BJ (cell line): Measurements from ENCODE around the gene ZDHHC13. TPM values are rescaled to one million over a fixed set of nuclear protein-coding genes. Genes with fewer than 3 reads are reported as not detected.

Source experiments
- CTCF ChIA-PET: fragments of 350-600 bp; formaldehyde crosslinking; extraction: SDS; loops from one replicate; lab custom pipeline; 2021; ENCODE audit warnings: antibody characterized with exemption, inconsistent platforms; lab: Yijun Ruan, JAX
- POLR2A ChIA-PET: fragments of 300-600 bp; sonication (Branson Sonifier 250); formaldehyde crosslinking; extraction: SDS; loops from one replicate; lab custom pipeline; 2021; ENCODE audit warnings: antibody characterized with exemption; lab: Charles Lee
- DNase-seq: peaks from one replicate; pipeline ENCODE4 v3.0.0-alpha.2; 2011; ENCODE audit warnings: low read depth
- H3K27me3 ChIP-seq: 2 replicates; pipeline ENCODE4 v1.6.0; 2011; ENCODE audit warnings: low read length; ENCODE audit not compliant: control insufficient read depth, insufficient read depth
- H3K36me3 ChIP-seq: 2 replicates; pipeline ENCODE4 v1.5.1; 2011; ENCODE audit warnings: low read length; ENCODE audit not compliant: control insufficient read depth, insufficient read depth
- H3K4me3 ChIP-seq: 2 replicates; pipeline ENCODE4 v1.5.1; 2011; ENCODE audit warnings: low read depth, mild to moderate bottlenecking, control low read depth, low read length
- CTCF ChIP-seq: IDR thresholded peaks from 2 replicates; pipeline ENCODE4 v1.5.1; 2011; ENCODE audit warnings: low read depth, mild to moderate bottlenecking, control low read depth, inconsistent platforms, low read length, moderate library complexity; ENCODE audit not compliant: insufficient read depth
- polyA plus RNA-seq: library from polyadenylated mRNA; depleted of rRNA; stranded (reverse); fragments of >200 nt; gene quantifications from 2 replicates; pipeline ENCODE4 v1.2.3, GENCODE V29; 2011

ZDHHC13 gene
- polyA plus RNA-seq, 1 experiment: 9.3 TPM

DNA sequence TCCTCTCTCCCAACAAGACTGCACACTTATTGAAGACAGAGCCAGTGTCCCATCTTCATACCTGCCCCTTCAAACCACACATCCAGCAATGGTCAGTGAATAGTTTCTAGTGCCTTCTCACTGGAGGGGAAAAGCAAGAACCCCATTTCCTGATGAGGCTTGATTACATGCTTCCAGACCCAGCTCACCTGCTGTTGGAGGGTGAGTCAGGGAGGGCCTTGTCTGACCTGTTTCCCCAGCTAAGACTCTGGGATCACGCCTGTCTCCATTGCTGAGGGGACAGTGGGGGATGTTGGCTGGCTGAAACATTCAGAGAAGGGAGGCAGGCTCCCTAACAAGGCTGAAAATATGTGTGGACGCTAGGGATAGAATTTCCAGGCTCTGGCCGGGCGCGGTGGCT, 27.5 kb upstream of the ZDHHC13 start:
- H3K4me3 ChIP-seq: no peak overlapping the region
- H3K36me3 ChIP-seq: no peaks in the 10 kb centered on the region
- TF ChIP-seq CTCF: no peak
- CTCF ChIA-PET: interaction anchor here (1.0 to 3.9 kb wide), 5 partner anchors 9 to 170 kb away, joined by 3 to 10 read pairs (median 4); no protein-coding TSS in a partner anchor
- POLR2A ChIA-PET: no interaction called here
- no peak for DNase-seq
- peaks cover 2% of the 10 kb centered on the region; the same call in 1 of the 2 replicates for H3K27me3 ChIP-seq

GRCh38 chr11:19091366-19091765, 25.6 kb upstream of the ZDHHC13 start:
- H3K4me3 ChIP-seq: no peak overlapping the region
- ChIA-PET POLR2A (no interaction called here), CTCF (interaction anchor here (1.0 to 1.5 kb wide), 2 partner anchors 14 to 19 kb away, joined by 3 to 4 read pairs; no protein-coding TSS in a partner anchor)
- no peaks in the 10 kb centered on the region for H3K36me3 ChIP-seq
- H3K27me3 ChIP-seq: peaks cover 2% of the 10 kb centered on the region; the same call in 1 of the 2 replicates
- no peak for DNase-seq
- no peak for TF ChIP-seq CTCF

GRCh38 chr11:19092342-19092741, 24.6 kb upstream of the ZDHHC13 start:
- CTCF ChIA-PET: no interaction called here
- no peak for TF ChIP-seq CTCF

DNA sequence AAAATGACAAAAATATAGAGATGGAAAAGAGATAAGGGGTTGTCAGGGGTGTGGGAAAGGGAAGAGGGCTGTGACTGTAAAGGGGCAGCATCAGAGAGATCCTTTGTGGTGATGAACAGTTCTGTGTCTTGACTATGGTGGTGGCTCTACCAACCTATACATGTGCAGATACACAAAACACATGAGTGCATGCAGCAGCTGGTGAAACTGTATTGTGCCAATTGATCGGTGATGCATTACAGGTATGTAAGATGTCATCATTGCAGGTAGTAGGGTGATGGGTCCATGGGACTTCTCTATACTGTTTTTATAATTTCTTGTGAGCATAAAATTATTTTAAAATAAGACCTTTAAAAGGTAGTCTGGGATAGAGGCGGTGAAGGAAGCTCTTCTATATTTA, 24.1 kb upstream of the ZDHHC13 start:
- no peak overlapping the region for H3K4me3 ChIP-seq
- H3K27me3 ChIP-seq: peaks cover 6% of the 10 kb centered on the region
- no peaks in the 10 kb centered on the region for H3K36me3 ChIP-seq
- no peak for TF ChIP-seq CTCF
- CTCF ChIA-PET: interaction anchor here (1.3 to 1.4 kb wide), 2 partner anchors 15 to 21 kb away, joined by 5 to 8 read pairs; no protein-coding TSS in a partner anchor
- DNase-seq: no peak
- POLR2A ChIA-PET: no interaction called here

More at GRCh38 chr11:19092342-19092741, 24.6 kb upstream of the ZDHHC13 start:
- no peak for DNase-seq
- H3K36me3 ChIP-seq: no peaks in the 10 kb centered on the region
- H3K27me3 ChIP-seq: peaks cover 6% of the 10 kb centered on the region
- no peak overlapping the region for H3K4me3 ChIP-seq
- POLR2A ChIA-PET: no interaction called here

- no peak for DNase-seq
- CTCF ChIA-PET: interaction anchor here (1.3 to 1.4 kb wide), 2 partner anchors 17 to 22 kb away, joined by 5 to 8 read pairs; no protein-coding TSS in a partner anchor
- TF ChIP-seq CTCF: no peak
Measured at GRCh38 chr11:19093976-19094375, 23.0 kb upstream of the ZDHHC13 start.

More at GRCh38 chr11:19093976-19094375, 23.0 kb upstream of the ZDHHC13 start:
- POLR2A ChIA-PET: no interaction called here
- Histone ChIP-seq H3K4me3 (no peak overlapping the region), H3K27me3 (peaks cover 7% of the 10 kb centered on the region), H3K36me3 (no peaks in the 10 kb centered on the region)
